Body of pancreas (tissue), 4 donors: Measurements from ENCODE around the gene AGBL3. TPM values are rescaled to one million over a fixed set of nuclear protein-coding genes. Genes with fewer than 3 reads are reported as not detected.

ENCODE experiments used
- ATAC-seq: fragments of 150-250 bp; one replicate; pipeline ENCODE4 v1.9.1; 2016
- DNase-seq, 4 donors: peaks; one replicate each; pipeline ENCODE4 v3.0.0-alpha.2; 2019
- H3K27ac ChIP-seq, 4 donors: fragments of 200-600 bp; sonication (generic); 1 replicate in 3 of 4; 2 replicates in 1 of 4; pipeline versions ENCODE4 v1.5.1 to v1.6.1; 2016 to 2019; ENCODE audit warnings: mild to moderate bottlenecking in 1 of 4, mixed read lengths in 1 of 4, moderate library complexity in 1 of 4
- H3K27me3 ChIP-seq, 2 donors: fragments of 200-600 bp; sonication (generic); one replicate each; pipeline ENCODE4 v1.6.0; 2016; ENCODE audit warnings: mild to moderate bottlenecking in 1 of 2
- H3K36me3 ChIP-seq, 2 donors: fragments of 200-600 bp; sonication (generic); replicated peaks in 1 of 2; 2 replicates each; pipeline ENCODE4 v1.5.1; 2016; ENCODE audit warnings: low read depth in 2 of 2; ENCODE audit not compliant: insufficient read depth in 1 of 2
- H3K4me1 ChIP-seq: fragments of 200-600 bp; sonication (generic); one replicate; pipeline ENCODE4 v1.6.0; 2016
- H3K4me3 ChIP-seq, 2 donors: fragments of 200-600 bp; sonication (generic); 1 replicate in 1 of 2; 2 replicates in 1 of 2; pipeline ENCODE4 v1.5.1; 2016 to 2019
- H3K9me3 ChIP-seq, 3 donors: fragments of 200-600 bp; sonication (generic); 1 replicate in 2 of 3; 2 replicates in 1 of 3; pipeline ENCODE4 v1.5.1; 2016
- POLR2A ChIP-seq, 3 donors: fragments of 450-650 bp; IDR thresholded peaks; one replicate each; pipeline ENCODE4 v1.6.1; 2016; ENCODE audit warnings: antibody characterized with exemption in 3 of 3, mild to moderate bottlenecking in 2 of 3
- WGBS, 2 donors: methylation state at CpG; one replicate each; pipeline ENCODE4 v1.1.5; 2017; 5-methylcytosine and 5-hydroxymethylcytosine counted together
- intact Hi-C: fragments of 100-400 bp; cut with DNase I; formaldehyde crosslinking; loops from one replicate; pipeline ENCODE4 v1.15.1; 2023
- total RNA-seq, 2 donors: library from RNA; depleted of rRNA; stranded (reverse); fragments of >200 nt; gene quantifications; one replicate each; pipeline ENCODE4 v1.1.0, GENCODE V29; 2016
- TF ChIP-seq, protein P1 (sequence below), 7 experiments: fragments of 450-650 bp in 4 of 7; fragments of 200-600 bp in 3 of 7; sonication (generic) in 3 of 7; IDR thresholded peaks; one replicate each; pipeline ENCODE4 v1.5.1; 2016 to 2019; ENCODE audit warnings: antibody characterized with exemption in 7 of 7

AGBL3 gene
- total RNA-seq, 2 donors from 2014 or later, result 0.33 to 2.6 TPM

DNA sequence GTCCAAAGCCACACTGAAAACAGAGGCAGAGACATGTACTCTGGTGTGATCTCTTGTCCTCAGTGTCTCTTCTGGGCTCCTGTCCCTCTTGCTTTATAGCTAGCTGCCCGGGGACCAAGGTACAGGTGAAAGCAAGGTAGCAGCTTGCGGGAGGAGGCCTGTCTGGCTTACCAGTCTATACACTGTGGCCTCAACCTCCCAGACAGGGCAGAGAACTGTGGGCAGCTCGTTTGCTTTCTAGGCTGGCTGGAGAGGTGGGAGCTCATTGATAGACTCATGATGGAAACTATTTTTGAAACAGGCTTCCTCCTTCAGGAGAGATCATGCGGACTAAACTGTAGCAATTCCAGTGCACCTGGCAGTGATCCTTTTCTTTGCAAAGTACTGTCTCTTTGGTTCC, 179.6 kb downstream of the AGBL3 start:
- 78 to 81% methylated on average over 4 of the region's 4 CpGs for WGBS, 2 donors
- Histone ChIP-seq H3K9me3 (no peaks in the 10 kb centered on the region), H3K4me3 (no peak overlapping the region), H3K27ac (no peak overlapping the region), H3K27me3 (no peaks in the 10 kb centered on the region), H3K36me3 (peaks cover 0 to 7% of the 10 kb centered on the region in 2 donors), H3K4me1 (peaks cover 37% of the 10 kb centered on the region)
- no peak for DNase-seq
- TF ChIP-seq, protein P1, sequence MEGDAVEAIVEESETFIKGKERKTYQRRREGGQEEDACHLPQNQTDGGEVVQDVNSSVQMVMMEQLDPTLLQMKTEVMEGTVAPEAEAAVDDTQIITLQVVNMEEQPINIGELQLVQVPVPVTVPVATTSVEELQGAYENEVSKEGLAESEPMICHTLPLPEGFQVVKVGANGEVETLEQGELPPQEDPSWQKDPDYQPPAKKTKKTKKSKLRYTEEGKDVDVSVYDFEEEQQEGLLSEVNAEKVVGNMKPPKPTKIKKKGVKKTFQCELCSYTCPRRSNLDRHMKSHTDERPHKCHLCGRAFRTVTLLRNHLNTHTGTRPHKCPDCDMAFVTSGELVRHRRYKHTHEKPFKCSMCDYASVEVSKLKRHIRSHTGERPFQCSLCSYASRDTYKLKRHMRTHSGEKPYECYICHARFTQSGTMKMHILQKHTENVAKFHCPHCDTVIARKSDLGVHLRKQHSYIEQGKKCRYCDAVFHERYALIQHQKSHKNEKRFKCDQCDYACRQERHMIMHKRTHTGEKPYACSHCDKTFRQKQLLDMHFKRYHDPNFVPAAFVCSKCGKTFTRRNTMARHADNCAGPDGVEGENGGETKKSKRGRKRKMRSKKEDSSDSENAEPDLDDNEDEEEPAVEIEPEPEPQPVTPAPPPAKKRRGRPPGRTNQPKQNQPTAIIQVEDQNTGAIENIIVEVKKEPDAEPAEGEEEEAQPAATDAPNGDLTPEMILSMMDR (IDR thresholded peaks at IDR 0.05), result no peak
- TF ChIP-seq POLR2A (IDR thresholded peaks at IDR 0.05), result no peak
- ATAC-seq, result no peak
- intact Hi-C loops, result loop anchor here (10.0 kb wide), 1 partner anchor 171 kb away; no protein-coding TSS in a partner anchor

DNA sequence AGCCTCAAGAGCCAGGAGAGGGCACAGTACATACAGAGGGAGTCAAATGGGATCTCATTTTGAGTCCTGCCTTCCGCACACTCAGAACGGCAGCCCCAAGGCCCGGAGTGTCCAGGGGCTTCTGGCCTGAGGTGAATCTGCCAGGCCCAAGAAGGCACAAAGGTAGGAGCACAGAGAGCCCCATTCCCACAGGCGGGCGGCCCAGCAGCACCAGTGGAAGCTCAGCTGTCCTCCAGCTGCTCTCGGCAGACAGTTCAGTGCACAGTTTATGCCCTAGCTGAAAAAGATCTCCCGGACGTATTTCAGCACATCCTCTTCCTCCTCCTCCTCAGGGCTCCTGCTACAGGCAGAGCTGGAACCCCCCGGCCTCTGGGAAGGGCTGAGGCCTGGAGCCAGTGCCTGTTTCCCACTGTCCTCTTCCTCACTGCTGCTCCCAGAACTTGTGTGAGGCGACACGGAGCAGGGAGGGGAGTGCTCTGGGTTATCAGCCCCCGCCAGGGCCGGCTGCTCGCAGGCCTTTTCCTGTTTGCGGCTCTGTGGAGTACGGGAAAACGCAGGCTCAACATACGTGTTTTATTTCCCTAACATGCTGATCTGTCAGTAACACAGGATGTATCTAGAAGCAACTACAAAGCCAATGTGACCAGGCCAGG, 180.2 kb downstream of the AGBL3 start:
- TF ChIP-seq POLR2A (IDR thresholded peaks at IDR 0.05), result no peak
- TF ChIP-seq, protein P1 (IDR thresholded peaks at IDR 0.05), result no peak
- 67 to 93% methylated on average over 17 to 18 of the region's 18 CpGs for WGBS, 2 donors
- peak overlapping the region in 2 of 4 donors; percentile 20 to 37 for H3K27ac ChIP-seq
- H3K4me1 ChIP-seq, result peaks cover 39% of the 10 kb centered on the region
- H3K9me3 ChIP-seq, result no peaks in the 10 kb centered on the region
- intact Hi-C loops, result loop anchor here (10.0 kb wide), 1 partner anchor 172 kb away; no protein-coding TSS in a partner anchor
- ATAC-seq (no peak), DNase-seq (peak in 1 of 4 donors; percentile 16)
- no peak overlapping the region for H3K4me3 ChIP-seq
- peaks cover 0 to 7% of the 10 kb centered on the region in 2 donors for H3K36me3 ChIP-seq
- H3K27me3 ChIP-seq, result no peaks in the 10 kb centered on the region

GRCh38 chr7:135167365-135167917, 181.1 kb downstream of the AGBL3 start:
- peaks cover 40% of the 10 kb centered on the region for H3K4me1 ChIP-seq
- peak overlapping the region in 2 of 4 donors; percentile 20 to 37 for H3K27ac ChIP-seq
- H3K4me3 ChIP-seq, result no peak overlapping the region
- ATAC-seq (no peak), DNase-seq (no peak)
- H3K27me3 ChIP-seq, result no peaks in the 10 kb centered on the region
- peaks cover 0 to 7% of the 10 kb centered on the region in 2 donors for H3K36me3 ChIP-seq
- 76 to 85% methylated on average over 12 of the region's 12 CpGs for WGBS, 2 donors
- intact Hi-C loops, result loop anchor here (10.0 kb wide), 1 partner anchor 173 kb away; no protein-coding TSS in a partner anchor
- TF ChIP-seq POLR2A (IDR thresholded peaks at IDR 0.05), result no peak
- H3K9me3 ChIP-seq, result no peaks in the 10 kb centered on the region

DNA sequence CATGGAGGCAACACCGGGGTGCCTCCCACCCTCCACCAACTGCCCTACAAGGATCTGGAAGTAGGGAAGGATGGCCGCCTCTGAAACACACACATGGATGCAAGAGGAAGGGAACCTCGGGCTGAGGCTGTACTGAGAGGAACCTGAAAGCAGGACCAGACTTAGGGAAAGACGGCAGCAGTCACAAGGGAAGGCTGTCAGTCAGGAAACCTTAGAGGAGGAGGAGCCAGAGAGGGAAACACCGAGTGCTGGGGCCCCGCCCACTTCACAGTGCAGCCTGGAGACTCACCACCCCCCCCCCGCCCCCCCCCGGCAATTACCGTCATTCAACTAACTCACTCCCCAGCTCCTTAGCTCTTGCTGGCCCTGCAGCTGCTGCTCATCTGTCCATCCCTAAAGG, 181.7 kb downstream of the AGBL3 start:
- DNase-seq (peak in 3 of 4 donors; percentile 21 to 48 (median 22)), ATAC-seq (no peak)
- no peak for TF ChIP-seq POLR2A (IDR thresholded peaks at IDR 0.05)
- TF ChIP-seq, protein P1 (IDR thresholded peaks at IDR 0.05), result no peak
- Histone ChIP-seq H3K9me3 (no peaks in the 10 kb centered on the region), H3K4me3 (no peak overlapping the region), H3K36me3 (peaks cover 0 to 7% of the 10 kb centered on the region in 2 donors), H3K4me1 (peaks cover 40% of the 10 kb centered on the region), H3K27me3 (no peaks in the 10 kb centered on the region), H3K27ac (no peak overlapping the region)
- WGBS, 2 donors, result 42 to 60% methylated on average over 8 to 9 of the region's 9 CpGs
- intact Hi-C loops, result loop anchor here (10.0 kb wide), 1 partner anchor 173 kb away; no protein-coding TSS in a partner anchor

- ATAC-seq, result no peak
- H3K27me3 ChIP-seq, result no peaks in the 10 kb centered on the region
- H3K4me1 ChIP-seq, result peaks cover 40% of the 10 kb centered on the region
- peak overlapping the region in 3 of 4 donors; percentile 95 to 98 (median 97) for H3K27ac ChIP-seq
- 83 to 88% methylated on average over 13 of the region's 13 CpGs for WGBS, 2 donors
- TF ChIP-seq, protein P1 (IDR thresholded peaks at IDR 0.05), result no peak
- TF ChIP-seq POLR2A (IDR thresholded peaks at IDR 0.05), result no peak
- peak in 2 of 4 donors; percentile 7 to 12 for DNase-seq
- no peaks in the 10 kb centered on the region for H3K9me3 ChIP-seq
- peaks cover 0 to 7% of the 10 kb centered on the region in 2 donors for H3K36me3 ChIP-seq
- H3K4me3 ChIP-seq, result no peak overlapping the region
- intact Hi-C loops, result loop anchor here (10.0 kb wide), 1 partner anchor 174 kb away; no protein-coding TSS in a partner anchor
These were observed 182.3 kb downstream of the AGBL3 start for GRCh38 chr7:135168489-135169140.
